NCI-H2196 treated with DMSO at 0.1 percent for 48 hours (cell line): ENCODE results near the gene ANXA4.
"Not testable (repeated sequence)": the region's sequence is repeated elsewhere in the genome, so short reads cannot be mapped to it uniquely, and the experiment has no call there.

ENCODE experiments used
- DNase-seq: peaks from one replicate; lab custom pipeline; 2025; ENCODE audit not compliant: unreplicated experiment; lab: John Stamatoyannopoulos, UW

ANXA4 gene

GRCh38 chr2:69753659-69754363 lies 11.9 kb downstream of the ANXA4 start:
- no peak for DNase-seq

DNA sequence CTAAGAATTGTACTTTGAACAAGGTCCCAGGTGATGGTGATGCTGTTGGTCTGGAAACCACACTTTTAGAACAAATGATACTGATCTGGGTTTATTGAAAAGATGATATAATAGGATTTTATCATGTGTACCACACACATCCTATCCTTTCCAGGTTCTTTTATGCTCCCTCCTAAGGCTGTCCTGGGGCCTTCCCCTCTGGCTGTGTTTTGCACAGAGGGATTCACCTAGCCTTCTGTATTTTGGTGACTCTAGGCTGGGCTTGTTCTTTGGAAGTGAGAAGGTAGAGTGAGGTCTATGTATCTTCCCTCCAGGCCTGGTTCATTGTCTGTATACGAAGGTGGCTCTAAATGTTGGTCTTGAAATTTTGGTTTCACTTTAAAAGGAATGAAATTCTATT lies 12.7 kb downstream of the ANXA4 start:
- no peak for DNase-seq

- DNase-seq: no peak
Measured at GRCh38 chr2:69755862-69756467, 14.0 kb downstream of the ANXA4 start.

GRCh38 chr2:69762025-69762424 lies 20.1 kb downstream of the ANXA4 start:
- no peak for DNase-seq

DNA sequence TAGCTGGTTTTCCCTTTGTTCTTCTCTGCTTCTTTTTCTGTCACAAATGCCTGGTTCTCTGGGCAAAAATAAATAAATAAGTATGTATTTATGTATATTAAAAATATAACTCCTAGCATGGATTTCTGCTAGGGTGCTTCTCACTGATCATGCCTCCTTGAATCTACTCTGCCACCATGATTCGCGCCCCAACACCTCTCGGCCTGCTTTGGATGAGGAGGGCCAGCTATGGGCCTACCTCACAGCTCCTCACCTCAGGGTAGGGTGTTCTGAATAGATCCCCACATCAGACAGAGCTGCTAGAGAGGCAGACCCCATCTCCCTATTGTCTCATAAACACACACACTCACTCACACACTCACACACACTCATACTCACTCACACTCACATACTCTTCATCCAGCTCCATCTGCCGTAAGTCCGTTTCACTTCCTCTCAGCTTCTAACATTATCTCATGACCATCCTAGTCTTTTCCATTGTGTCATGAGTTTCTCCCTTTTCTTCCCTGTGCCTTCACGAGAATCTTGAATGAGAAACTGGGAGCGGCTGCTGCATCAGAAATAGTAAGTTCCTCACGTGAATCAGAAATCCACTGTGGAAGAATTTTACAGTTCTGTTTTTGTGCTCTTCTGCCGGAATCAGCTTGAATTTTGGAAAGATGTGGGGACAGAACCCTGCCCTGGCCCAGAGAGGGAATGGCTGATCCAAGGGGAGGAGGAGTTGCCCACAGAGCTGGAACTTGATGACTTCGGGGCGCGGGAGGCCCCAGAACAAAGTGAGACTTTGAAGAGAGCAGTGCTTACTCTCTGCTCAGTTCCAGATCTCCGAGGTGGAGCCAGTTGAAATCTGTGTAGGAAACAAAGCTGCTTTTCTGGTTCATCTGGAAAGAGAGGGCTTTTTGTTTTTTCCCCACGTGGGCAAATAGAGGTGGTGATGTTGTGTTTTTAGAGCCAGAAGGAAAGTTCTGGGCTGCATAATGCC lies 20.9 kb downstream of the ANXA4 start:
- no peak for DNase-seq

- not testable (repeated sequence) for DNase-seq
Measured at GRCh38 chr2:69763831-69764230, 21.9 kb downstream of the ANXA4 start.

GRCh38 chr2:69764286-69765095 lies 22.6 kb downstream of the ANXA4 start:
- DNase-seq: no peak

DNA sequence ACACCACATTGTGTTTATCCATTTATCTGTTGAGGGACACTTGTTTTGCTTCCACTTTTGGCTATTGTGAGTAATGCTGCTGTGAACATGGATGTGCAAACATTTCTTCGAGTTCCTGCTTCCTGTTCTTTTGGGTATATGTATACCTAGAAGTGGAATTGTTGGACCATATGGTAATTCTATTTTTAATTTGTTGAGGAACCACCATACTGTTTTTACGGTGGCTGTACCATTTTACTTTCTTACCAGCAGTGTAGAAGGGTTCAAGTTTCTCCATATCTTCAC lies 23.1 kb downstream of the ANXA4 start:
- no peak for DNase-seq

- no peak for DNase-seq
Measured at GRCh38 chr2:69766014-69766413, 24.1 kb downstream of the ANXA4 start.

GRCh38 chr2:69767034-69767433 lies 25.1 kb downstream of the ANXA4 start:
- no peak for DNase-seq

- no peak for DNase-seq
Measured at GRCh38 chr2:69768235-69768634, 26.3 kb downstream of the ANXA4 start.

GRCh38 chr2:69768789-69769188 lies 26.9 kb downstream of the ANXA4 start:
- DNase-seq: no peak

- DNase-seq: no peak
Measured at GRCh38 chr2:69769272-69769671, 27.3 kb downstream of the ANXA4 start.

GRCh38 chr2:69770193-69770702 lies 28.3 kb downstream of the ANXA4 start:
- no peak for DNase-seq

- DNase-seq: no peak
Measured at GRCh38 chr2:69770747-69771146, 28.8 kb downstream of the ANXA4 start.

GRCh38 chr2:69771461-69771860 lies 29.5 kb downstream of the ANXA4 start:
- DNase-seq: no peak

DNA sequence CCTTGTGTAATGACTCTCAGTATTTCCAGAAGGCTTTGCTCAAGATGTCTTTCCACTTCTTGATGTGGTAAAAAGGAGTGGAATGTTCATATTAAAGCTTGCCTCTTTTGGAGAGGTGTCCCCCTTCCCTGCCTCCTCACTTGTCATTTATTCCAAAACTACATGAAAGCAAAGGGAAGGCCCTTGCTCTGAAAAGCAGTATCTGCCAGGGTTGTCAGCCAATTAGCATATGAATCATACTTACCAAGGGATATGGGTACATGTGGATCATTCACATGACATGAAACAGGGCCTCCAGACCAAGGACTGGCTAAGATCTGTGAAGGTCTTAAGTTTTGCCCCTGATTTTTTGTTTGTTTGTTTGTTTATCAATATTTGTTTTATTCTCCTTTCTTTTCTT lies 31.3 kb downstream of the ANXA4 start:
- no peak for DNase-seq

- not testable (repeated sequence) for DNase-seq
Measured at GRCh38 chr2:69774258-69774983, 32.5 kb downstream of the ANXA4 start.

DNA sequence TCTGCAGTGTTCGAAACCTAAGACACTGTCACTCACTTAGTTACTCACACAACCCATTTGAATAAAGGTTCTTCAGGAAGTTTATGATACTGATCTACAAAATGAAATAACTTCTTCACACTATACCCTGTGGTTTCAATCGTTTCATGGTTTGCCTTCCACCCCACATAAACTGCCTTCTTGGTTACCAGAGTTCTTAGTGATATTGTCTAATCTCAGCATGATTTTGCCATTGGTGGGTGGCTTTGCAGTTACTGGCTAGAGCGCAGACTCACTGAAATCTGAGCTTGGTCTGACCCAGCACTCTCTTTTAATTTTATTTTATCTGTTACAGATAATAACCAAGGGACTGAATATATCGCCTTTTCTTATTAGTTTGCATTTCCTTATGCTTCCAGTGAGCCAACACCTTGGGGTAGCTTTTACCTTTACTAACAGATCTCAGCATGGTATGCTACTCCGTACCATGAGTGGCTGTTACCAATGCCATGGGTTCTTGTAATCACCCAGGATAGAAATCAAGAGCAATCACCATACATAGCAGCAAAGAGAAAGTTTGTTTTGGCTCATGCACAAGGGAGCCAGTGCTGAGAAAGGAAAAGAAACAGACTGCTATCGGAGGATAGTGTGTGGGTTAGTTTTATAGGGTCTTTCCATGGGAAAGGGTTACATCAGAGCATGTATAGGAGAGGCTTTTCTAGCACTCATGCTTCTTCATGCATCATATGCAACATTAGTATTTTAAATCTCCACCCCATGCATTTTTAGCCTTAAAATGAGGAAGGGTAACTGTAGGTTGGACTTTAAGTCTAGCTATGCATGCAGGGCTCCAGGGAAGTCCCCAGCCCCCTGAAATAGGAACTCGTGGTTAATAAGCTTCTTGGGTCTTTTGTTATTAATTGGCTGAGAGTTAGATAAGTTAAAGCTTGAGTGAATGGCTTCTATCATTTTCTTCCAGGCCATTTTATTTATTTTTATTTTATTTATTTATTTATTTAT lies 33.3 kb downstream of the ANXA4 start:
- no peak for DNase-seq
